ENCODE data around the gene CLDN17.

CLDN17 gene

DNA sequence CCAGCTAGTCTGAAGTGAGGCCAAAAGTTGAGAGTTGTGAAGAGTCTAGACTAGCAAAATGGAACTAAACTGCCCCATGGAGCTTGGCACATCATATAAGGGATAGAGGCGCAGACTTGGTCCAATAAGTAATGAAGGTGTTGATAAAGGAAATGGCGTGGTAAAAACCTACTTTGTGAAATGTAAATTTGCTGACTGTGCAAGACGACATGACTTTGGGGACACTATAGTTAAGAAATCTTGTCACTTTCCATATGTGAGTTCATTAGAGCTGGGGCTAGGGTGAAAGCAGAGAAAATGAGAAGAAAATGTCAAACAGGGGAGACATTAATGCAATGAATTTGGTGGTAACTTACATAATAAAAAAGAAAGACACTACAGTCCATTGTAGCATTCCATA lies 50.1 kb downstream of the CLDN17 start:
- DNase-seq, result no peak
